ENCODE results near the gene PDCD1.

GRCh38 chr2:241858206-241859016 lies at the start of gene PDCD1:
- no peak for TF ChIP-seq POLR2A (IDR thresholded peaks at IDR 0.05)
- no peak for TF ChIP-seq CTCF (IDR thresholded peaks at IDR 0.05)

Data from thyroid gland (tissue), 4 donors.